ENCODE measurements around the gene ETV6.
"Not testable (repeated sequence)": the region's sequence is repeated elsewhere in the genome, so short reads cannot be mapped to it uniquely, and the experiment has no call there.

The ETV6 gene

GRCh38 chr12:11672256-11673191, 23.1 kb downstream of the ETV6 start:
- no peak for DNase-seq

- DNase-seq: no peak
Measured at GRCh38 chr12:11673666-11674461, 24.4 kb downstream of the ETV6 start.

GRCh38 chr12:11674894-11675390, 25.5 kb downstream of the ETV6 start:
- no peak for DNase-seq

GRCh38 chr12:11676052-11676451, 26.6 kb downstream of the ETV6 start:
- no peak for DNase-seq

GRCh38 chr12:11677093-11677492, 27.6 kb downstream of the ETV6 start:
- no peak for DNase-seq

GRCh38 chr12:11677752-11678151, 28.3 kb downstream of the ETV6 start:
- no peak for DNase-seq

GRCh38 chr12:11678781-11679180, 29.3 kb downstream of the ETV6 start:
- no peak for DNase-seq

GRCh38 chr12:11681207-11681606, 31.7 kb downstream of the ETV6 start:
- no peak for DNase-seq

- not testable (repeated sequence) for DNase-seq
Measured at GRCh38 chr12:11681695-11682094, 32.2 kb downstream of the ETV6 start.

- no peak for DNase-seq
Measured at GRCh38 chr12:11684393-11684792, 34.9 kb downstream of the ETV6 start.

- no peak for DNase-seq
Measured at GRCh38 chr12:11684811-11685210, 35.3 kb downstream of the ETV6 start.

- DNase-seq: no peak
Measured at GRCh38 chr12:11685316-11685715, 35.8 kb downstream of the ETV6 start.

- no peak for DNase-seq
Measured at GRCh38 chr12:11685716-11686115, 36.2 kb downstream of the ETV6 start.

- no peak for DNase-seq
Measured at GRCh38 chr12:11686120-11686519, 36.6 kb downstream of the ETV6 start.

- DNase-seq: no peak
Measured at GRCh38 chr12:11687528-11687927, 38.1 kb downstream of the ETV6 start.

GRCh38 chr12:11688379-11688778, 38.9 kb downstream of the ETV6 start:
- DNase-seq: no peak

- DNase-seq: no peak
Measured at GRCh38 chr12:11688831-11689230, 39.4 kb downstream of the ETV6 start.

GRCh38 chr12:11689591-11690186, 40.2 kb downstream of the ETV6 start:
- DNase-seq: no peak

GRCh38 chr12:11693067-11693466, 43.6 kb downstream of the ETV6 start:
- DNase-seq: no peak

- DNase-seq: no peak
Measured at GRCh38 chr12:11693601-11694000, 44.1 kb downstream of the ETV6 start.

- DNase-seq: no peak
Measured at GRCh38 chr12:11694528-11694927, 45.1 kb downstream of the ETV6 start.

GRCh38 chr12:11695321-11695720, 45.8 kb downstream of the ETV6 start:
- no peak for DNase-seq

- DNase-seq: no peak
Measured at GRCh38 chr12:11696084-11696483, 46.6 kb downstream of the ETV6 start.

Measured in SW 1271 (cell line).